Measurements from ENCODE around the gene ATXN1.
"Not testable (repeated sequence)": the region's sequence is repeated elsewhere in the genome, so short reads cannot be mapped to it uniquely, and the experiment has no call there.

Gene ATXN1

DNA sequence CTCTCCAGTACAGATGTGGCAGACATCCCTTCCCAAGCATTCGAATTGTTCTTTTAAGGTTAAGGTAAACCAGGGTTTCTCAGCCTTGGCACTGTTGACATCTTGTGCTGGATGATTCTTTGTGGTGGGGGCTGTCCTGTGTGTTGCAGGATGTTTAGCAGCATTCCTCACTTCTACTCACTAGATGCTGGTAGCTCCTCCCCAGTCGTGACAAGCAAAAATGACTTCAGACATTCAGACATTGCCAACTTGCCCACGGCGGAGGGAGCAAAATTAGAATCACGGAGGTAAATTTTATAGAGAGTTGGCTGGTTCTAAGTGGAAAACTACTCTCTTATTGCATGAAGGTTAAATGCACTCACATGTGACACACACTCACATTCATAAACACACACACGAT lies 334.1 kb downstream of the ATXN1 start:
- DNase-seq: no peak

DNA sequence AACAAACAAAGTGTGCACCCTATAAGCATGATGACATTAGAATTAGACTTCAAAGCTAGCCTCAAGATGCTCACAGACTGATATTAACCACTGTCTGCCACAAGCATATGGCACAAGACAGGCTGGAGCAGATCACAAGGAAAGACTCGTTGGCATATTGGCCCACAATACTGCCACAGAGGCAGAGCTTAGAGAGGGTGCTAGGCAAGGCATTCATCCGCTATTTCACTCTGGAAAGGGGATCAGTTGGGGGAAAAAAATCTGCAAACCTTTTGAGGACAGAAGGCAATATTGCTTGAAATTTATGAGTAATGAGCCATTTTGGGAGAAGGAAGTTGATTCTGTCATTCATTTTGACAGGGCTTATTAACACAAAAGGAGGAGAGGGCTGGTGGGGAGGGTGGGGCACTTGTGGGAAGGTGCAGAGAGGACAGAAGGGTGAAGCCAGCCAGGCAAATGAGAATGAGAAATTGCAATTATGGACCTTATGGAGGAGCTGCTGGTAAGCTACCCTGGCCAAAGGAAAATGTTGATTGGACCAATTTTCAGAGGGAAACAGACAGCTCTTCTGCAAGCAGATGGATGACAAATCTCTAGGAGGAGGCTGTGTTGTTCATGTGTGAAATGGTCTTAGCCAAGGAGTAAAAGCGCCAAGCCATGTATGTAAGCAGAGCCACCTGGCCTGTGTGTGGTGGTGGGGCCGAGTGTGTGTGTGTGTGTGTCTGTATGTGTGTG lies 335.2 kb downstream of the ATXN1 start:
- no peak for DNase-seq

DNA sequence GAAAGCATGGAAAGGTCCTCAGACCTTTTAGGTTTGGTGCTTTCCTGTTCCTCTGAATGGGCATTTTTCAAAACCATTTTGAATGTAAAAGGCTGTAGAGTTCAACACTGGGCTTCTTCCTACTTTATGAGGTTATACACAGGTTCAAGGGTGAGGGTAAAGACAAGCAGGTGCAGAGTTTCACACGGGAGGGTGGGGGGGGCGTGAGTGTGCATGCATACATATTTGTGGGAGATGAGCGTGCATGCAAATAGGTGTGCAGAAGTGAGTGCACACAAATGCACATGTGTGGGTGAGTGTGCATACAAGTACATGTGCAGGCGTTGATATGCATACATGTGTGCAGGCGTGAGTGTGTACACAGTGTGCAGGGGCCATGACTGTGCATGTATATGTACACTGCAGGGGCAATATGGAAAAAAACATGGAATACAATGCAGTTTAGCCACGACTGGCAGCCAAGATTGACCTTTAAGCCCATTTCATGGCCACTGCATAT lies 339.7 kb downstream of the ATXN1 start:
- DNase-seq: no peak

DNA sequence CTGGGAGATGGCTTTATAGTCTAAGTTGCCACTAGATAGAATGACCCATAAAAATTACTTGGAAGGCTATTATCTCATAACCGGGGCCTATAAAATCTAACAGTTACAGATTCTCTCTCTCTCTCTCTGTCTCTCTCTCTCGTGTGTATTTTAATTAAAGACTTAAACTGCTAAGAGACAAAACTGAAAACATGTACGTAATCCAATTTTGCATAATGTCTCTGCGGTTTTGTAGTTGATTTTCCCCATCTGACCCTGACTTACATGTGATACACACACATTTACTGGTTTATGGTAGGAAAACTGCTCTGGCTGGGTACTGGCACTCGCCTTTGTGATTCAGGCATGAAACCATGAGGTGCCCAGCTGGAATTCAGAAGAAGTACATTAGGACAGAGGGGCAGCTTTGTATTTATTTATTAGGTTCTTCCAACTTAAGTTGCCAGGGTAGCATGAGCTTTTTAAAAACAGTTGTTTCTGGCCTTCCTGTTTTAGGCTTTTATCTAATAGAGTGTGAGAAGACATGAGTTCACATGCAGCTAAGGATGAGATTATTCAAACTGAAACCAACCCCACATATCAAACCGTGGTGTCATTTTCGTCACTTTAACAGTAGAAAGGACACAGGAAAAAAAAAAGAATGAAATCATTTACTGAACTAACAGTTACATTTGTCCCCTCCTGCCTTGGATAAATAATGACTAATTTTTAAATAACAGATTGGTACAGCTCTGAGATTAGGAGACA lies 340.4 kb downstream of the ATXN1 start:
- DNase-seq: no peak

DNA sequence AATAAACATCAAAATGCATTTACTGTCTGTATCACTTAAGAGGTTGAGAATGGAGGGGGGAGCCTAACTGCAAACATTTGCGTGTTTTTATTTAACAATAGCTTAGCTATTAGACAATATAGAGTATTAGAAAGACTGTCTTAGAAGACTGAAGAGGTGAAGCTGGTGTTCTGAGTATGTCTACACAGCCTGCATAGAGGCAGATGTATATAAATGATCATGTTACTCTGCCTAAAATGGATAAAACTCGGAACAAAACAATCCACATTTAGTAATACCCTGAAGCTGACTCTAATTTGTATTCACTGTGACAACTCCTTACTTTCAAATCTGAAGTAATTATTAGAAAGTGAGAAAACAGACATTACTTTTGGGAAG lies 340.9 kb downstream of the ATXN1 start:
- DNase-seq: no peak

DNA sequence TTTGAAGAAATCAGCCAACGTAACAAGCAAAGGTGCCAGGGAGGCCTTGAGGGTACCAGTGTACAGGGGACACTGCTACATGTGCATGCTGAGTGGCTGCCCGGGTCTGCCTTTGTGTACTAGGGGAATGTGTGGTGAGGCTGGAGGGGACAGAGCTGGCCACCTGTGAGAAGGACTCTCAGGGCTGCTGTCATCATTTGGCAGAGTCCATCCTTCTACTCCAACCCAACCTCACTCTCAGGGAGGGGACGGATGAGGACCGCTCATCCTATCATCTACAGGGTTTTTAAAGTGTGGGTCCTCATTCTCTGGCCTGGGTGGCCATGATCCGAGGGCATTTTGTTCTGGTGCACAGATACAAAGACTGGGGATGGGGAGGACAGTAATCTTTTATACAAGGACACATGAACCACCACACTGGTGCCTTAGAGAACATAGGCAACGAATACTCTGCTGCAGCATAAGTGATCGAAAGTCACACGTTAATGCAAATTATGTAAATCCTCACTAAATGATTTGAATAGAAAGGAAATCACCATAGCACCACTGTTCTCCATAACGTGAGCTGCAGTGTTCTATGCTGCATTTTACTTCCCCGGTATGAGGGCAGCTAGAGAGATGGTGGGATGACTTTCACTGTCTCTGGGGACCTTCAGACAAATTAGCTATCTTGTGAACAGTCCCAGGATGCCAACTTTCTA lies 341.5 kb downstream of the ATXN1 start:
- no peak for DNase-seq

DNA sequence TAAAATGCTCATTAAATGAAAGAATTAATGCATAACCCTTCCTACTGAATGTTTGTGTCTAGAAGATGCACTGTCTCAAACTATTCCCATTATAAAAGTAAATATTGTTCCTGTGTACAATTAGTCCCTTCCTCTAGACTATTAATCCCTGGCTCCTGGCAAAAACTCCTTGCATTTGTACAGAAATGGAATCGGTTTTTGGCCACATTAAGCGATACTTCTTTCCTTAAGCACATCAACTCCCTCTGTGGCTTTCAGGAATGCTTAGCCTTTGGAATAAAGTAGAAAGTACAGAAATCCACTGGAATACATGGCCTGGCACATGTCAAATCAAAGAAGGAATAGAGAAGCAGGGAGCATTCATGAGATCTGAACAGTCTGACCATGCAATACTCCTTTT lies 343.1 kb downstream of the ATXN1 start:
- DNase-seq: no peak

DNA sequence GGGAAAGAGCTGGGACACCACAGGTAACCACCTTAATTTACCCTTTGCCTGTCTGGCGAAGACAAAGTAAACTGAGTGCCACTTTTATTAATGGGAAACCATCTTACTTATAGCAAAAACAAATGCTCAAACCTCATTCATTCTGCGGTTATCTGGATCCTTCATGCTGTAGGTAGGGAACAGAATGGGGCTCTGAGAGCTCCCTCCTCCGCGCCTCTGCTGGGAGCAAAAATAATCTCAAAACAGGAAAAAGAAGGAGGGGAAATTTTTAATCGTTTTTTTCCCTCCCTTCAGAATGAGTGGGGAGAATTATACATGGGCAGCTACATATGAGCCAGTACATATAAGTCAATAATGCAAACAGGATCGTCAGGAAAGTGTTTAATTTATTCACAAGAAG lies 345.6 kb downstream of the ATXN1 start:
- DNase-seq: no peak

DNA sequence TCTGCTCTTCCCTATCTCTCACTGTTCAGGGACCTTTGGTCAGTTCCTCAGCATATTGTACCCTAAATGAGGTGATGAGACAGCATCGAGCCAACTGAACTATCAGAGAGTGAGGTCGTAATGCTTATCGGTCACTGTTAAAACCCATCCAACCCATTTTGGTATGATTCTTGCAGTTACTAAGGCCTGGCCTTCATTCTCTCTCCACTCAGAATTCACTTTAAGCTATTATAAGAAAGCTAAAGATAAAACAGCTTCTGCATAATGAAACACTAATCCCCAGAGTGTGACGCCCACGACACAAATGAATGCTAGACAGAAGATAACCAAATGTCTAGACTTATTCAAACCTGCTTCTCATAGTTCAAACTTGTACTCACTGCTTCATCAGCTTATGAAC lies 347.1 kb downstream of the ATXN1 start:
- DNase-seq: peak in 8 of 56 donors; percentile 4 to 63 (median 32)

DNA sequence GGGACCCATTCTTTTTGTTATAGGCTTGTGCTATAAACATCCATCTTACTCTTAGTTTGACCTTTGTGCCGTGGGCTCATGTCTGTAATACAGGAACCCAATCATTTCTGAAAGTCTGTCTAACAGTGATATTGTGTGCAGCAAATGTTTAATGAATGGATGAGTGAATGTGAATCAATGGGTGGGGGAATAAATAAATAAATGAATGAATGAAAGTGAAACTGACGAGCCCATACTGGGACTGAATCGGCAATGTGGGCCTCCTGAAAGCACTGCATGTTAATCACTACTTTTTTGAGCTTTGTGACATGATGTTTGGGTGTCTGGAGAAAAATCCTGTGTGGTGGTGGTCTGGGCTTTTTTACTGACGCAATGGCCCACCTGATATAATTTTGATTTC lies 347.9 kb downstream of the ATXN1 start:
- DNase-seq: no peak

DNA sequence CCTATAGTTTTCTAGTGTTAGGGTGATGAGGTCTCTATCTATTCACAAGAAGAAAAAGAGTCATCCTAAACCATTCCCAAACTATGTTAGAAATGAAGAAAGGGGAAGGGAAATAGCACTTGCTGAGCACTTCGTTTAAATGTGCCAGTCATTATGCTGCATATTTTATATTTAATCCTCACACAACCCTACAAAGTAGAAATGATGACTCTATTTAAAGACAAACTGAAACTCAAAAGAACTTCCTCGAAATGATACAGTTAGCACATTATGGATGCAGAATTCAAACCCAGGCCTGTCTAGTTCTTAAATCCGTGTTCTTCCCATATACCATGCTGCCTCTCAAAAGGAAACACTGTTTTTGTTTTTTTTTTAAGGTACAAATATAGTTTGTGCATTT lies 348.3 kb downstream of the ATXN1 start:
- no peak for DNase-seq

DNA sequence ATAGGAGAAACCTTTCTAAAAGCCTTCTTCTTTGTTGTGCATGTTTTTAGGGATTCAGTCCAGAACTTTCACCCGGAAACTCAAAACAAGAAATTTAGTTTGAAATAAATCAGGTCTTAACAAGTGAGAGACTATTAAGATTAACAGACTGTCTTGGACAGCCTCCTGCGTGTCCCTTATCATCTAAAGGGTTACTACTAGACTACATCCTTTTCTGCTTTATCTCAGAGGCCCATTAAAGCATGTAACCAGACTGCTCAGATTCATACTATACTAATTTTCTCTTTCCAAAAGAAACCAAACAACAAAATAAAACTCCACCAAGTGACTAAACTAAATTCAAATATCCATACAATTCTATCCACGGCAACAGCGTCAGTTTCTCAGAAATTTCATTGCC lies 349.1 kb downstream of the ATXN1 start:
- DNase-seq: no peak

DNA sequence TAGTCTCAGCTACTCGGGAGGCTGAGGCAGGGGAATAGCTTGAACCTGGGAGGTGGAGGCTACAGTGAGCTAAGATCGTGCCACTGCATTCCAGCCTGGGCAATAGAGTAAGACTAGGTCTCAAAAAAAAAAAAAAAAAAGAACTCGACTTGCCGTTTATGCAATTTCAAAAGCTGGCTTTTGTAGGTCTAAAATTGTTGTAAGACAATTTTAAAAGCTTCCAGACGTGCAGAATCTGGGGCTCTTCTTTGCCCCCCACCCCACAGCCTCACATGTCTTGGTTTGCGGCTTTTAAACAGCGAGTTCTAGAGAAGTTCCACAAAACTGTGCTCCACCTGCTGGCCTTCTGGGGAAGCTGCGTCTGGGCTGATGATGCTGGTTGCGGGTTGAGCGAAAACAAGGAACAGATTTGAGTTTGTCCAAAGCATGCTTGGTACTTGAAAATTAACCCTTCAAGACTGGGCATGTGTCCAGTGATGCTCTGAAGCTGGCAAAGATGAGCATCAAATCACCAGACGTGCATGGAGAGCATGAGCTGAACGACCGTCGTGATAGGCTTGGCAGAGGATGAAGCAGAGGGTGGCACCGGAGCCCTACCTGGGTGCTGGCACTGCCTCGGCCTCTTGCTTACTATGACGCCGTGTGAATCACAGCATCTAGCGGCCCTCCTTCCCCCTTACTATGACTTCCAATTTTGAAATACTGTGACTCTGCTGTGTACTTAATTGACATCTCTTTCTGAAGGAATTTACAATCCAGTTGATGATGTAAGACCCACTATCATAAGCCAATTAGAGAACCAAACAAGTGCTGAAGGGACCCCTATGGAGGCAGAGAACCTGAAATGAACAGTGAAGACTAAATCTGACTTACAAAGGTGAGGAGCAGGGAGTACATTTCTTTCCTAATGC lies 351.5 kb downstream of the ATXN1 start:
- DNase-seq: peak in 38 of 56 donors; percentile 5 to 76 (median 26)

DNA sequence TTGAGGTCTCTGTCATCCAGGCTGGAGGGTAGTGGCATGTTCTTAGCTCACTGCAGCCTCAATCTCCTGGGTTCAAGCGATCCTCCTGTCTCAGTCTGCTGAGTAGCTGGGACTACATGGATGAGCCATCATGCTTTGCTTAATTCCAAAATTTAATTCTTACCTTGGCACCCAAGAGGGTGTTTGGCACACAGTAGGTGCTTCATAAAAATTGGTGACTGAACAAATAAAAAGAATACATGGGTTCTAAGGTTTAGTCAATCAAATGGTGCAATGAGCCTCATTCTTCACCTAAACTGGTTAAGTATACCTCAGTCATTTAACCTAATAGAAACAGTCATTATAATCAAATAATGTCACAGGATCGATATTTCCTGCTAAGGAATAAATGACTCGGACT lies 352.5 kb downstream of the ATXN1 start:
- DNase-seq: no peak

DNA sequence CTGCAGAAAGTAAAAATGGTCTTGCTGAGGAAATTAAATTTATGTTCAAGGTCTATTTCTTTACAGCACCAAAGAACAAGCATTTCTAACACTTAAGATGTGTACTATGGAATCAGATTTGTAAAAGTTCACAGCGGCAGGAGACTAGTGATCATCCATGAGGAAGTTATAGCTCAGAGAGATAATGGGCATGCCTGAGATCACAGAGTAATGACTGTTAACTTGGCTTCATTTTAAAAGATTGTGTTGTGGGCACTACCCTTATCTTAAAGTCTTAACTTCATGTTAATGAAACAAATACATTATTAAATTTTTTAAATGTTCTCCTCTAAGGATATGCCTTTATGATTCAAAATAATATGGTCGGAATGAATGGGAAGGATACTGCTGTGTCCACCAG lies 354.3 kb downstream of the ATXN1 start:
- no peak for DNase-seq

DNA sequence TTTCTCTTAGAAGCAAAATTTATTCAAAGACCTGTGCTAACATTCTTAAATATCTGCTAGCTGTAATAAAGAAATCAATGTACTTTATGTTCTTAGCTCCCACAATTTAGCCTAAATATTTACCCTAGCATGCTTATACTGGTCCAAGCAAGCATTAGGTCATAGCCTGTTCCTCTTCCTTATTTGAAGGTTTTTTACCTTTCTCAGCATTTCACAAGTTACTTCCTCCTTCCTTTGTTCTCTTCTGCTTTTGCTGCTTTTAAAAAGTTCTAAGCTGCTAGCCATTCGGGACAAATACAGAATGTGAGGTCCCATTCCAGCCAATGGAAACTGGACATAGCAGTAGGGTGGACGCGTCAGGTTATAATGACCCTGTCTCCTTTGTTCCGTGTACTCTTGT lies 354.7 kb downstream of the ATXN1 start:
- not testable (repeated sequence) for DNase-seq

DNA sequence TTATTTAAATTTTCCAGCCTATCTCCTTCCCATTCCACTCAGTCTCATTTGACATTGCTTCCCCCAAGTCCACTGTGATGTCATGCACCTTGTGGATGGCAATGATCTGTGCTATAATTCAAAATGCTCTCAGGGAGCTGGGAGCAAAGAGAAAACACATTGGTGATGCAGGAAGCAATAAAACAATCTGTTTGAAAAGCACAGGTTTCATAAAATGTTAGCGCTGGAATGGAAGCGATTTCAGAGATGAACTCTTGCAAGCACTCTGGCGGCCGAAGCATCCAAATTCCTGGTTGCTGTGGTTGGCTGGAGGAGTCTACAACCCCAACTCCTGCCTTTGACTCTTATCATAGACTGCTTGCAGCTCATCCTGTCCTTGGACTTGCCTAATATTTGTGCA lies 355.9 kb downstream of the ATXN1 start:
- DNase-seq: no peak

DNA sequence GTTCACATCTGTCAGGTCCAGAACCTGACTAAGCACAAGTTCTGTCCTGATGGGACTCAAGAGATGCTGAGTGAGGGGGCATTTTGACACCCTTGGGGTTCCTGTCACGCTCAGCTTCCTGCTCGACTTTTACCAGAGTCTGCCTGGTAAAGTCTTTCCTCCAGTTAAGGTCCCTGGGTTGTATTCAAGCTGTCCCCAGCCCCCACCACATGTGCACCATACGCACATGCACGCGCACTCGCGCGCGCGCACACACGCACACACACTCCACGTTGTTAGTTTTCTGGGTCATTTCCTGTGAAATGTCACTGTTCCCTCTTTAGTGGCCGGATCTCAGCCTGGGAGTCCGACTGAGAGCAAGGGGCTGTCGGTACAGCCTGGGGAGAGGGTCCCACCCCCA lies 356.8 kb downstream of the ATXN1 start:
- DNase-seq: no peak

DNA sequence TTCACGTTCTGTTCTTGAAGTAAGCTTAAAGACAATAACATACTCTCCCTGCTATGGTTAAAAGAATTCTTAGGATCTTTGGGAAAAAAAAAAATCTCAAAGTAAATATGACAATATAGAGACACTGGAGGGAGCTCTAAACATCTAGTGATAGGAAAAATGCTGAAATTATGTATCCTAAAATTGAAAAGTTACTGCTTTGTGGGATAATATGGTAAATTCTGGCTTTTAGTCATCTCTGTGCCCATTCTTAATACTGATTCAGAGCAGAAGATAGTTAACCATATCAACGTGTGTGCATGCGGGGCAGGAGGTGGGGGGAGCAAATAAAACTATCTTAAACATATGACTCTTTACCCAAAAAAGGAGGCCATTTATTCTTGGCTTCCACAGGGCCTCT lies 357.4 kb downstream of the ATXN1 start:
- DNase-seq: no peak

DNA sequence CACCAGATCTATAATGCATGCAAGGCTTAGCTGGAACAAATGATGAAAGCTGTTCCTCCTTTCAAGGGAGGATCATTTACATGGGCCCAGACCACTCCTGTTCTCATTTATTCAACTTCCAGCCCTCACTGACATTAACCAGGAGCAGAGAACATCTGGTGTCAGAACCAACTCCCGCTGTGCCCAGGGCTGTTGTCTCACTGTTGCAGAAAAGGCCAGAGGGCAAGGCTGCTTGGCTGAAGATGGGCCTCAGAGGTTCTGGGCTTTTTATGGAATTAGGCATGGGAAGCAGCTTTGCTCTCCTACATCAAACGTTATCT lies 358.7 kb downstream of the ATXN1 start:
- no peak for DNase-seq

DNA sequence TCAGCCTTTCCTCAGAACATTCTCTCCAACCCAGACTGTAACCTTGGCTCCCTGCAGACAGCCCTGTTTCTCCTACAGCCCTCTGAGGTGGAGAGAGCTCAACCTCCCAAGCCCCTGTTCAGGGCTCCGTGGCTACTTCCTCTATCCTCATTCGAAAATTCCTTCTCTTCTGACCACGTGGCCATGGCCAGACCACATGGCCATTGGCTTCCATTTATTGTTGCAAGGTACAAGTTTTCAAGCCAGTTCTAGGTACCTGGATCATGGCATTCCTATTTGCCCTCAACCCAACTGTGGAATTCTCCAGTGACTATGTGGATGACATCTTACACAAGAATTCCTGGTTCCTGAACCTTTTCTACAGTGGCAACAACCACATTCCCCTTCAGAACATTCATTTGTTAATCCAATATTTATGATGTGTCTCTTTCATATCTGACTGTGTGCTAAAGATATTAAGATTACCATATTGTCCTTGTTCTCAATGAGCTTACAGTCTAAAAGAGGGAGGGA lies 361.0 kb downstream of the ATXN1 start:
- no peak for DNase-seq

Measured in nucleus accumbens (tissue), 56 donors.